ENCODE measurements around the gene MYADML2. TPM values are rescaled to one million over a fixed set of nuclear protein-coding genes. Genes with fewer than 3 reads are reported as not detected.
"Not testable (repeated sequence)": the region's sequence is repeated elsewhere in the genome, so short reads cannot be mapped to it uniquely, and the experiment has no call there.

The MYADML2 gene
- total RNA-seq, 2 experiments from 2014 or later = not detected

DNA sequence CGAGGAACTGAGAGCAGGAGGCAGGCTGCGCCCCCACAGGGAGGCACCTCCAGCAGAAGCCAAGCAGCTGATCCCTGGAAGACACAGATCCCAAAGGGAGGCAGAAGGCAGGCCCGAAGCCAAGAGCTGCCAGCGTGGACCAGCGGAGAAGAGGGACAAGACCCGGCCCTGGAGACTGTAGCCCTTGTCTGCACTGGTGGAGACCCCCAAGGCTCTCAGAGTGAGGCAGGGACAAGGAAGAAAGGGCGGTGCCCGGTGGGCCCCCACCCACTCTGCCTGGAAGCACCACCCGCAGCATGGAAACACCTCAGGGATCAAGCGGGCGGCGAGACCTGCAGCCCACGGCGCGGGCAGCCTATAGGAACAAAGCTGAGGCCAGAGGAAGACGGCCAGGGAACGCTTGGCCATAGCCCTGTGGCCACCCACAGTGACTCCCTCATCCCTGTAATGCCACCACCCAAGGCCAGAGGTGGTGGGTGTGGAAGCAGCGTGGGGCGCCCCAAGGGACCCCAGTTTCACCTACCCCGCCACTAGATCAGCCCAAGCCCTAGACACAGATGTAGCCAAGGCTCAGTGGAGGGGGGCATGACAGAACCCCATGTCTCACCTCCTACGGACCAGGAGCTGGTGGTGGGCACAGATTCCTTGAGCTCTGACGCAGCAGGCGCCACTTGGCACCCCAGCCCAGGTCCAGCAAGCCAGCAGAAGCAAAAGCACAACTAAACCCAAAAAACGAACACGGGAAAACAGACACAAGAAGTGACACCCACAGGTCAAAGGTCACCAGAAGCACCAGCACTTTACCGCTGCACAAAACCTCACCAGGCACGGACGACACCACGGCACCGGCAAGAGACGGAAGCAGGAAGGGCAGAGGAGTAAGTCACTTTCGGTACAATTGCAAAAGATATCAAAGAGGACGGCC, 26.2 kb downstream of the MYADML2 start:
- CTCF ChIA-PET = interaction anchor here (0.5 to 1.4 kb wide), 2 partner anchors 10 kb away, joined by 3 to 4 read pairs; no protein-coding TSS in a partner anchor
- POLR2A ChIA-PET = no interaction called here
- peaks cover 25% of the 10 kb centered on the region for H3K36me3 Mint-ChIP-seq (ENCODE audit: low read depth)

DNA sequence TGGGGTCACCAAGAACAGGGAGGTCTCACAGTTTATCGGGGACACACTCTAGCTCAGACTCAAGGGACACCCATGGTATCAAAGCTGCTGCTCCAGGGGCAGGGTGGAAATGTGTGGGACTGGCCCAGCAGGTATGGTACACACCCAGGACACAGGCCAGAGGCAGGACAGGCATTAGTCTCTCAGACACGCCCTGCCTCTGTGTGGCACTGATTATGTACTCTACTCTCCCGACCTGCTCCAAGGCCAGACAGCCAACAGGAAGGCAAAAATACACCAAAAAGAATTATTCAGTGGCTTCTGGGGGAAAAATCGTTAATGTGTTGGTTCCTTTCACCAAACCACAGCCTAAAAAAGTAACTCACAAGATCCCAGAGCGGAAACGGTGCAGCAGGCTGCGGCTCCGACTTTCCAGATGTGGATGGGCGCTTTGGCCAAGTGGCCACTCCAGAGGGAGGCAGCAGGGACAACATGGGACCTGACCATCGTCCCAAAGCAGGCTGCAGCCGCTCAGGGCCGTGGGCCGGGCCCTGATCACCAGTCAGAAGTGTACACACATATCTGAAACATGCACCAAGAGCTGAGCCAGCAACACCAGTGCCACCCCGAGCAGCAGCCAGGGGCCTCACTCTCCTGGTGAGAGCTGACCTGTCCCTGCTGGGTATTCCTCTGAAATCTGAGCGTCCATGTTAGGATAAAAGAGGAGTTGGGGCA, 28.0 kb downstream of the MYADML2 start:
- Mint-ChIP-seq H3K36me3 (ENCODE audit: low read depth) (peaks cover 34% of the 10 kb centered on the region), H3K27me3 (no peaks in the 10 kb centered on the region), H3K4me1 (peaks cover 37% of the 10 kb centered on the region), H3K4me3 (peak overlapping the region; percentile 84), H3K9me3 (no peaks in the 10 kb centered on the region), H3K27ac (peak overlapping the region; percentile 90)
- CTCF ChIA-PET = no interaction called here
- no peak for DNase-seq
- POLR2A ChIA-PET = no interaction called here

More for the DNA sequence above, 26.2 kb downstream of the MYADML2 start:
- DNase-seq = no peak
- H3K4me3 Mint-ChIP-seq = no peak overlapping the region
- no peaks in the 10 kb centered on the region for H3K27me3 Mint-ChIP-seq
- peaks cover 51% of the 10 kb centered on the region for H3K4me1 Mint-ChIP-seq
- peak overlapping the region; percentile 54 for H3K27ac Mint-ChIP-seq
- no peaks in the 10 kb centered on the region for H3K9me3 Mint-ChIP-seq

DNA sequence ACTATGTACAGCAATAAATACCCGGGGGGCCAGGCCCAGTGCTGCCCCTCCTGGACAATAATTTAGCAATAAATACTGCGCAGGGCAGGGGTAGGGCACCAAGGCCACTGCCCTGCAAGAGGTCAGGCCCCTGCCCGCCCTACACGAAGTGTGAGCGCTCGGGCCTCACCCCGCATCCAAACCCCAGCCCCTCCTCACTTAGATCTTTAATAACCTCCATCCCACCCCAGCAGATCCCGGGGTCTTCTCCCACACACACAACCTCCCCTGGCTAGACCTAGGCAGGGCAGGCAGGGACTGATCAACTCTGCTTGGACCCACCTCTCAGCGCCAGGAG, 28.7 kb downstream of the MYADML2 start:
- peaks cover 37% of the 10 kb centered on the region for H3K36me3 Mint-ChIP-seq (ENCODE audit: low read depth)
- CTCF ChIA-PET, H3K27me3 Mint-ChIP-seq, H3K9me3 Mint-ChIP-seq, DNase-seq, POLR2A ChIA-PET: not testable (repeated sequence)
- H3K4me3 Mint-ChIP-seq = peak overlapping the region; percentile 84
- peaks cover 32% of the 10 kb centered on the region for H3K4me1 Mint-ChIP-seq
- H3K27ac Mint-ChIP-seq = peak overlapping the region; percentile 90

DNA sequence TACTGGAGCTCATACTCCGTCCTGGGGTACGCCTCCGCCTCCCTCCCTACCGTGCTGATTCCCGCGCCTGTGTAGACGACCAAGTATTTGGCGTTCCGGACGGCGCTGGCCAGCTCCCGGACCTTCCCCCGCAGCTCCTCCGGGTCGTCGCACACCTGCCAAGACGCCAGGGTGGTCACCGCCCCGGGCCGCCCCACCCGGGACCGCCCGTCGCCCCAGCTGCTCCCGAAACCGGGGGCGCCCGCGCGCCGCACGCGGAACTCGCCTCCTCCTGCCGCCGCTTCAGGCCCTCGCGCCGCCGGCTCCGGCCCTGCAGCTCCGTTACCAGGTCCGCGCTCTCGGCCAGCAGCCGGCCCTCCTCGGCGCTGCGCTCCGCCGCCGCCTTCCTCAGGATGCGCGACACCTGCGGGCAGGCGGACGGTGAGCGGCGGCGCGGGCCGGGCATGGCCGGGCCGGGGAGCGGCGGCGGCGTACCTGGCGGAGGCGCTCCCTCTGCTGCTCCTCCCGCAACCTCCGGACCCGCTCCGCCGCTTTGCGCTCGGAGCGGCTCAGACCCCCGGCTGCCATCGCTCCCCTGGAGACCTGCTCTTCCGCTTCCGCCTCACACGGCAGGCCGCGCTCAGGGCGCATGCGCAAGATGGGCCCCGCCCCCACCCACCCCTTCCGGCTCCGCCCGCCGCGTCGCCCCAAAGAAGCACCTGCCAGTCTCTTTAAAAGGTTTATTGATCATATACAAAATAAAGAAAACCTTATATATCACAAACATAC, 29.3 kb downstream of the MYADML2 start, which contains the start of gene SIRT7:
TSS of gene SIRT7 (minus strand) at position 612 of the 768 bp plus-strand sequence. CDS start at position 567, 45 bp downstream.
- Mint-ChIP-seq H3K4me3 (peak within 1 kb of the TSS; percentile 84), H3K27ac (peak within 1 kb of the TSS; percentile 90), H3K36me3 (ENCODE audit: low read depth) (peaks cover 41% of the 10 kb centered on the region), H3K4me1 (peaks cover 36% of the 10 kb centered on the region), H3K27me3 (no peaks in the 10 kb centered on the region), H3K9me3 (no peaks in the 10 kb centered on the region)
- DNase-seq = peak; percentile 80
- POLR2A ChIA-PET = no interaction called here
- CTCF ChIA-PET = interaction anchor here (0.9 to 2.1 kb wide), 4 partner anchors 8 to 48 kb away, joined by 3 to 12 read pairs (median 4); no protein-coding TSS in a partner anchor

DNA sequence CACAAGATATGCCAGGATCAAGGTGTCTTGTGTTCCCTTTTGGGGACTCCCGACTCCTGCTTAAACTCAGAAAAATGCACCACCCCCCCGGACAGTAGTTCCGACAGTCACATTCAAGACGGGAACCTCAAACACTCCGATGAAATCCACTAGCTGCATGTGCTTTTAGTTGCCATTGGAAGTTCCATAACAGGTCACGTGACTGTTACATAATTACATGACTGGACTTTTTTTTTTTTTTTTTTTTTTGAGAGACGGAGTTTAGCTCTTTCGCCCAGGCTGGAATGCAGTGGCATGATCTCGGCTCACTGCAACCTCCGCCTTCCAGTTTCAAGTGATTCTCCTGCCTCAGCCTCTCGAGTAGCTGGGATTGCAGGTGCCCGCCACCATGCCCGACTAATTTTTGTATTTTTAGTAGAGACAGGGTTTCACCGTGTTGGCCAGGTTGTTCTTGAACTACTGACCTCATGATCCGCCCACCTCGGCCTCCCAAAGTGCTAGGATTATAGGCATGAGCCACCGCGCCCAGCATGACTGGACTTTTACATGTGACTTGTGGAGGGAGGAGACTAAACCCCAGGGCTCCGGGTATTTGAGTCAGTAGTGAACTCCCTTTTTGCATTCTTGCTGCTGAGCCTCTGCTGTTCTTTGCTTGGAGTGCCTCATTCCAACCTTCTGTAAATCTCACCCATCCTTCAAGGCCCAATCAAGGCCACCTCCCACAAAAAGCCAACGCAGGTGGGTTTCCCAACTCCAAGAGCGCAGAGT, 30.6 kb downstream of the MYADML2 start:
- peaks cover 36% of the 10 kb centered on the region for H3K4me1 Mint-ChIP-seq
- POLR2A ChIA-PET = no interaction called here
- CTCF ChIA-PET = interaction anchor here (0.6 to 2.1 kb wide), 7 partner anchors 9 to 312 kb away, joined by 3 to 12 read pairs (median 4); partner anchors contain the start of gene DCXR
- H3K4me3 Mint-ChIP-seq = peak overlapping the region; percentile 84
- no peak overlapping the region for H3K27ac Mint-ChIP-seq
- peaks cover 34% of the 10 kb centered on the region for H3K36me3 Mint-ChIP-seq (ENCODE audit: low read depth)
- no peak for DNase-seq
- H3K9me3 Mint-ChIP-seq = no peaks in the 10 kb centered on the region
- no peaks in the 10 kb centered on the region for H3K27me3 Mint-ChIP-seq

DNA sequence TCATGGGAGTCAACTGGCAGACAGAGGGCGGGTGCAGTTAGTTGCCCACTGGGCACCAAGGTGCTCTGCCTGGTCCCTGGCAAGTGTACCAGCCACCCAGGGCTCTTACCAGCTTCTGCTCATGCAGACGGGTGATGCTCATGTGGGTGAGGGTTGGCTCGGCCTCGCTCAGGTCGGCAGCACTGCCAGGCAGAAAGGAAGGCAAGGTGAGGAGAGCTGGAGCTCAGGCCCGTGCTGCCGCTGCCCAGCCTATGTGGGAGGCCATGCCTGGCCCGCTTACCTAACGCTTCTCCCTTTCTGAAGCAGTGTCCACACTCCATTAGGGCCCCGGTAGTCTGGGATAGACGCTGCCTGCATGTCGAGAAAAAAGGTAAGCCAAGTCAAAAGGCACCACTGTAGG, 31.7 kb downstream of the MYADML2 start:
- no peak for DNase-seq
- CTCF ChIA-PET = interaction anchor here (0.8 to 1.5 kb wide), 3 partner anchors 11 to 44 kb away, joined by 3 read pairs; no protein-coding TSS in a partner anchor
- H3K4me1 Mint-ChIP-seq = peaks cover 36% of the 10 kb centered on the region
- POLR2A ChIA-PET = no interaction called here
- no peak overlapping the region for H3K4me3 Mint-ChIP-seq
- H3K27me3 Mint-ChIP-seq = no peaks in the 10 kb centered on the region
- H3K9me3 Mint-ChIP-seq = no peaks in the 10 kb centered on the region
- H3K27ac Mint-ChIP-seq = no peak overlapping the region
- peaks cover 32% of the 10 kb centered on the region for H3K36me3 Mint-ChIP-seq (ENCODE audit: low read depth)

DNA sequence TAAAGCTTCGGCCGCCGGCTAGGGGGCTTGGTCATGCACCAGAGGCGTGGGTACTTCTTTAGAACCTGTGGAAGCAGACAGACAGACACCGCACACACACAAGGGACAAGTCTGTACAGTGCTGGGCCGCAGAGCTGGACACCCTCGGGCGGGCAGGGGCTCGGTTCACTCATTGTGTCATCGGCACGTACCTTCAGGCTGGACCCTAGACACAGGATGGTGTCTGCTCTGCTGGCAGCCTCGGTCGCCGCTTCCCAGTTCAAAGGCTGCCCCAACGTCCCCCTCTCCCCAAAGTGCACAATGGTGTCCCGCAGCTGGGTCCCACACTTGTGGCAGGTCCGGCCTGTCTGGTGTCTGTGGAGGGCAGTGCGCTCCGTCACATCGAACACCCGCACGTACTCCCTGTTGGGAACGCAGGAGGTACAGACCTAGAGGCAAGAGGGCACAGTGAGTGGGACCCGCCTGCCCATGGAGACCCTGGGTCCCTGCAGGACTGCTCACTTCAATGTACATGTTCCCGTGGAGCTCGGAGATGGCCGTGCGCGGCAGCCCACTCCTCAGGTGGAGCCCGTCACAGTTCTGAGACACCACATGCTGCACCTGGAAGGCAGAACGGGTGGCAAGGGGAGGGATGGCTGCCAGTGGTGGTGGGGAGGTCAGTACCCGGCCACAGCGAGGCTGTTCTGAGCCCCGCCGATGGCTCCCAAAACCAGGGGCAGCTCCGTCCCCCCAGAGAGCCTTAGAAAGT, 32.8 kb downstream of the MYADML2 start:
- POLR2A ChIA-PET = no interaction called here

DNA sequence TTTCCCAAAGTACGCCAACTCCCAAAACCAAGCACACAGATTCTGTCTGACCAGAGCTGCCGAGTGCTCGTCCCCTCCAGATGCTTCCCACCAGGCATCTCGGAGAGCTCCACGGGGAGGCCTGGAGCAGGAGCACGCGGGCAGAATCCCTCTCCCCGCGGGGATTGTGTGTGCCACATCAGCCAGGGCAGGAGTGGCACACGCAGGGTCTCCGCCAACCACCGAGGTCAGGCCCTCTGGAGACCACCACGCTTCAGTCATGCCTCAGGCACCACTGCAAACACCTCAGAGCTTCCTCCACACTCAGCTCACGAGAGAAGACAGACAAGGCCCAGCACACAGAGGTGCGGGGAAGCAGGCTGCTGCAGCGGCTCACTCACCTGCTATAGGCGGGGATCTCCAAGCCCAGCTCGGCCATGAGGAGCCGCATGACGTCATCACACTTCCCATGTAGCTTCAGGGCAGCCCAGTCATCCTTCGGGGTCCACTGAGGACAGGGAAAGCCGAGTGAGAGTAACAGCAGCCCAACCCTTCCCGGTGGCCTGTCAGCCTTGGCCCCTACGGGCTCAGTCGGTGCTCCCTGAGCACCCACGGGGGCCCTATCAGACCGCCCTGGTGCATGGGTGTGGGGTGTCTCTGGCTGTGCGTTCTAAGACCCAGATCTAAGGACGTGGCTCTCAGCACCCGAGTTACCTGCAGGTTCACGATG, 33.5 kb downstream of the MYADML2 start:
- Mint-ChIP-seq H3K27ac (no peak overlapping the region), H3K27me3 (no peaks in the 10 kb centered on the region), H3K4me1 (peaks cover 40% of the 10 kb centered on the region), H3K36me3 (ENCODE audit: low read depth) (peaks cover 32% of the 10 kb centered on the region), H3K4me3 (no peak overlapping the region), H3K9me3 (no peaks in the 10 kb centered on the region)
- CTCF ChIA-PET = interaction anchor here (1.0 to 3.7 kb wide), 3 partner anchors 13 to 46 kb away, joined by 3 to 15 read pairs (median 3); partner anchors contain the start of gene MAFG
- POLR2A ChIA-PET = no interaction called here
- DNase-seq = no peak

More for the DNA sequence above, 32.8 kb downstream of the MYADML2 start:
- H3K36me3 Mint-ChIP-seq (ENCODE audit: low read depth) = peaks cover 32% of the 10 kb centered on the region
- H3K4me1 Mint-ChIP-seq = peaks cover 44% of the 10 kb centered on the region
- CTCF ChIA-PET = interaction anchor here (1.0 to 3.7 kb wide), 3 partner anchors 12 to 46 kb away, joined by 3 to 15 read pairs (median 3); partner anchors contain the start of gene MAFG
- DNase-seq = no peak
- H3K27ac Mint-ChIP-seq = no peak overlapping the region
- no peaks in the 10 kb centered on the region for H3K9me3 Mint-ChIP-seq
- no peaks in the 10 kb centered on the region for H3K27me3 Mint-ChIP-seq
- no peak overlapping the region for H3K4me3 Mint-ChIP-seq

DNA sequence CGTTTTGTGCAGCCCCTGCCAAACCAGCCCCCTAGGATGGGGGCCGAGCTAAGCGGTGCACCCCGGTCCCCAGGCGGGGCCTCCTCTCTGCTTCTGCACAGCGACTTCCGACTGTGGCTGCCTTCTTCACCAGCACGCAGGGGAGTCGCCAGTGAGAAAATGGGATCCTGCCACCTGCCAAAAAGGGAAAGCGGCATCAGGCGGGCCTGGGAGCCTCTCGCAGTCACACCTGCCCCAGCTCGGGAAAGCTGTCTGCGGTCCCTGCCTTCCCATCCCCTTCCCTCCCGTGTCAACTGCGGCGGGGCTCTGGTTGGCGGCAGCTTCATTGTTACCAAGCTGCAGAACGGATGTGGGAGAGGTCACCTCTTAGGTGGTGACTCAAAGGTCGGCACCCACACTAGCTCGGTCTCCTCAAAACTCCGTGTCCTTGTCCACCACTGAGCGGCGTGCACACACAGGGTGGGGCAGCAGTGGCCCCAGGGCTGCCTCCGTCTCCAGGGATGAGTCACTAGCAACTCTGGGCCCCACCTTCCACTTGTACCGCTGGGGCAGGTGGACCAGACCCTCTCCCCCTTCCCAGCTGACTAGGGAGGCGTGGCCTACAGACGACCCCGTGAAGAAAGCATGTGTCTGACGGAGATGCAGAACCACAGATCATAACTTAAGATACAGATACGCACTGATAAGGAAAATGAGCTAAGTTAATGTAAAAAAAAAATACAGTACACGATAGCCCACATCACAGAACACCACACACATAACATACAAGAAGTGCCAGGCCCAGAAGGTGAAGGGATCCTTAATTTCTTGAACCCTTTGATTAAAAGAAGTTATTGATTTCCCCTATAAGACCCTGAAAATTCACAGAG, 34.4 kb downstream of the MYADML2 start:
- POLR2A ChIA-PET = no interaction called here
- H3K4me3 Mint-ChIP-seq = no peak overlapping the region

DNA sequence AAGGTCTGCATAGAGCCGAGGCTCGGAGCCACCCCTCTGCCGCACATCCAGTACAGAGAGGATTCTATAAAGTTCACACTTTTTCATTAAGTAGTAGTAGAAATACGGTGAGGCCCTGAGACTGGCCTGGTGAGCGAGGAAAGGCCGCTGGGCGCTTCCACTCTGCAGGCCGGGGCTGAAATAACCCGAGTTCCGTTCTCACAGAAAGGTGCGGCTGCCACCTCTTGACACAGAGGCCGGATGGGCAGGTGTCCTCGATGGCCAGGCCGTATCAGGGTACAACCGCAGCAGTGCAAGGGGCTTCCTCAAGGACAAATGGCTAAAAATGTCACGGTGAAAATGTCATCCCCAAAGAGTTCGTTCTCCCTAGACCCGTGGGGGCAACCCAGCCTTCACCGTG, 35.1 kb downstream of the MYADML2 start:
- POLR2A ChIA-PET = no interaction called here
- peak overlapping the region; percentile 62 for H3K27ac Mint-ChIP-seq
- H3K27me3 Mint-ChIP-seq = no peaks in the 10 kb centered on the region
- H3K36me3 Mint-ChIP-seq (ENCODE audit: low read depth) = peaks cover 23% of the 10 kb centered on the region
- H3K4me3 Mint-ChIP-seq = peak overlapping the region; percentile 63
- H3K9me3 Mint-ChIP-seq = no peaks in the 10 kb centered on the region
- peaks cover 28% of the 10 kb centered on the region for H3K4me1 Mint-ChIP-seq
- CTCF ChIA-PET = interaction anchor here (1.3 to 3.7 kb wide), 2 partner anchors 15 to 72 kb away, joined by 5 to 15 read pairs; partner anchors contain the start of gene MAFG
- no peak for DNase-seq

More for the DNA sequence above, 34.4 kb downstream of the MYADML2 start:
- no peak for DNase-seq
- Mint-ChIP-seq H3K27me3 (no peaks in the 10 kb centered on the region), H3K4me1 (peaks cover 33% of the 10 kb centered on the region), H3K36me3 (ENCODE audit: low read depth) (peaks cover 29% of the 10 kb centered on the region), H3K9me3 (no peaks in the 10 kb centered on the region), H3K27ac (peak overlapping the region; percentile 9)
- CTCF ChIA-PET = interaction anchor here (1.1 to 3.7 kb wide), 3 partner anchors 14 to 73 kb away, joined by 3 to 15 read pairs (median 5); partner anchors contain the start of gene MAFG
